T-cell (primary cell): ENCODE data around the gene SLC26A11. TPM values are rescaled to one million over a fixed set of nuclear protein-coding genes. Genes with fewer than 3 reads are reported as not detected.
A peak's percentile ranks its signal among the peaks of the same experiment; 100 is the strongest.

ENCODE experiments used
- ATAC-seq, 4 experiments: fragments of 200-7000 bp in 3 of 4; fragments of 150-1000 bp in 1 of 4; cut with Tn5 transposase; replicated peaks in 1 of 4; 1 replicate in 3 of 4; 2 replicates in 1 of 4; pipeline ENCODE4 v1.10.0; 2021; ENCODE audit warnings: moderate library complexity in 3 of 4, mild to moderate bottlenecking in 2 of 4, moderate number of reproducible peaks in 1 of 4
- CTCF ChIA-PET, 2 donors: fragments of 300-600 bp; sonication (Branson Sonifier 250); formaldehyde crosslinking; loops; one replicate each; lab custom pipeline; 2022; ENCODE audit warnings: antibody characterized with exemption in 2 of 2; lab: Charles Lee
- POLR2A ChIA-PET, 2 donors: fragments of 300-600 bp; sonication (Branson Sonifier 250); formaldehyde crosslinking; loops; one replicate each; lab custom pipeline; 2022; ENCODE audit warnings: antibody characterized with exemption in 2 of 2; lab: Charles Lee
- DNase-seq, 35 experiments: peaks; one replicate each; pipeline versions ENCODE4 v3.0.0 to v3.0.0-alpha.2; 2013 to 2023
- H3K27ac ChIP-seq: one replicate; pipeline ENCODE4 v1.5.1; 2013; ENCODE audit warnings: low read length
- H3K27me3 ChIP-seq, 2 experiments: replicated peaks in 1 of 2; 1 replicate in 1 of 2; 2 replicates in 1 of 2; pipeline versions ENCODE4 v1.6.1 to v1.7.0; 2013; ENCODE audit warnings: low read length in 1 of 2, mixed read lengths in 1 of 2; ENCODE audit not compliant: control insufficient read depth in 2 of 2, insufficient read depth in 2 of 2; ENCODE audit errors: extremely low read depth in 1 of 2
- H3K36me3 ChIP-seq, 2 donors: 1 replicate in 1 of 2; 2 replicates in 1 of 2; pipeline versions ENCODE4 v1.6.1 to v1.7.0; 2013; ENCODE audit warnings: low read length in 1 of 2; ENCODE audit not compliant: control insufficient read depth in 2 of 2, insufficient read depth in 1 of 2; ENCODE audit errors: extremely low read depth in 1 of 2
- H3K4me1 ChIP-seq, 2 experiments: 1 replicate in 1 of 2; 2 replicates in 1 of 2; pipeline versions ENCODE4 v1.6.1 to v1.7.0; 2013; ENCODE audit warnings: low read length in 2 of 2, mixed read lengths in 1 of 2; ENCODE audit not compliant: insufficient read depth in 2 of 2, control insufficient read depth in 1 of 2; ENCODE audit errors: extremely low read depth in 1 of 2
- H3K4me3 ChIP-seq, 2 donors: 1 replicate in 1 of 2; 2 replicates in 1 of 2; pipeline versions ENCODE4 v1.5.1 to v1.7.0; 2013; ENCODE audit warnings: mild to moderate bottlenecking in 2 of 2, low read length in 1 of 2, moderate library complexity in 1 of 2; ENCODE audit not compliant: control insufficient read depth in 1 of 2; ENCODE audit errors: extremely low read depth in 1 of 2
- H3K9me3 ChIP-seq: 2 replicates; pipeline ENCODE4 v1.7.0; 2013
- H3K27ac Mint-ChIP-seq, 2 donors: one replicate each; pipeline ENCODE4 v1.8.0; 2020 to 2021; ENCODE audit warnings: mild to moderate bottlenecking in 2 of 2, mixed read lengths in 2 of 2
- H3K27me3 Mint-ChIP-seq, 2 donors: one replicate each; pipeline ENCODE4 v1.8.0; 2021 to 2022; ENCODE audit warnings: mixed read lengths in 2 of 2
- H3K36me3 Mint-ChIP-seq: one replicate; pipeline ENCODE4 v1.8.0; 2021; ENCODE audit warnings: mixed read lengths
- H3K4me1 Mint-ChIP-seq, 3 donors: one replicate each; pipeline ENCODE4 v1.8.0; 2020 to 2022; ENCODE audit warnings: mixed read lengths in 3 of 3, mild to moderate bottlenecking in 1 of 3
- H3K4me3 Mint-ChIP-seq, 3 donors: one replicate each; pipeline ENCODE4 v1.8.0; 2020 to 2022; ENCODE audit warnings: mild to moderate bottlenecking in 3 of 3, mixed read lengths in 3 of 3, moderate library complexity in 3 of 3
- H3K9me3 Mint-ChIP-seq, 3 donors: one replicate each; pipeline ENCODE4 v1.8.0; 2020 to 2022; ENCODE audit warnings: mixed read lengths in 3 of 3
- WGBS: methylation state at CpG from one replicate; pipeline ENCODE4 v1.1.5; 2013; ENCODE audit warnings: missing lambda C conversion rate; ENCODE audit not compliant: insufficient coverage; 5-methylcytosine and 5-hydroxymethylcytosine counted together
- total RNA-seq, 35 experiments: library from RNA in 6 of 35; stranded (reverse) in 6 of 35; fragments of 120-200 nt in 1 of 35; gene quantifications; one replicate each; pipeline versions ENCODE4 v1.2.1 to v1.2.4 and lab custom pipeline; 2013 to 2026

Gene SLC26A11
- total RNA-seq, 5 donors from 2014 or later (not counting 1 experiment from before 2014, with no cell fraction given), result 45.9 to 123 (median 112) TPM

GRCh38 chr17:80219013-80219762 lies 1.0 kb upstream of the SLC26A11 start:
- H3K27ac ChIP-seq, result peak overlapping the region; percentile 79
- peaks cover 29 to 54% (median 50%) of the 10 kb centered on the region in 3 donors for H3K4me1 Mint-ChIP-seq
- peak overlapping the region; percentile 89 to 95 (median 92) for H3K4me3 Mint-ChIP-seq
- ATAC-seq (peak; percentile 87 to 90 (median 88)), DNase-seq (peak; percentile 87 to 96 (median 91))
- 10% methylated on average over 14 of the region's 15 CpGs for WGBS
- peaks cover 0 to 49% of the 10 kb centered on the region in 2 experiments for H3K4me1 ChIP-seq
- CTCF ChIA-PET, result interaction anchor here (0.6 to 0.7 kb wide), 2 partner anchors 9 to 16 kb away, joined by 4 read pairs; no protein-coding TSS in a partner anchor
- H3K27me3 Mint-ChIP-seq, result no peaks in the 10 kb centered on the region
- H3K9me3 ChIP-seq, result no peaks in the 10 kb centered on the region
- H3K36me3 ChIP-seq, result peaks cover 12 to 37% of the 10 kb centered on the region in 2 donors
- peak overlapping the region; percentile 94 to 96 for H3K27ac Mint-ChIP-seq
- peaks cover 0 to 3% of the 10 kb centered on the region in 2 experiments for H3K27me3 ChIP-seq
- POLR2A ChIA-PET, result interaction anchor here (0.6 to 1.1 kb wide), 3 partner anchors 11 to 174 kb away, joined by 3 read pairs; no protein-coding TSS in a partner anchor
- peak overlapping the region; percentile 77 to 87 for H3K4me3 ChIP-seq
- no peaks in the 10 kb centered on the region for H3K9me3 Mint-ChIP-seq
- H3K36me3 Mint-ChIP-seq, result peaks cover 24% of the 10 kb centered on the region

- Histone ChIP-seq H3K4me1 (peaks cover 0 to 49% of the 10 kb centered on the region in 2 experiments), H3K27me3 (peaks cover 0 to 3% of the 10 kb centered on the region in 2 experiments), H3K9me3 (no peaks in the 10 kb centered on the region), H3K27ac (peak overlapping the region; percentile 79), H3K4me3 (peak overlapping the region; percentile 77 to 87), H3K36me3 (peaks cover 8 to 32% of the 10 kb centered on the region in 2 donors)
- peak overlapping the region; percentile 94 to 96 for H3K27ac Mint-ChIP-seq
- peaks cover 29 to 55% (median 50%) of the 10 kb centered on the region in 3 donors for H3K4me1 Mint-ChIP-seq
- peak in 1 of 35 experiments; percentile 6 for DNase-seq
- ChIA-PET CTCF (no interaction called here), POLR2A (interaction anchor here (0.6 to 0.7 kb wide), 3 partner anchors 13 to 174 kb away, joined by 3 to 4 read pairs (median 3); no protein-coding TSS in a partner anchor)
- H3K27me3 Mint-ChIP-seq, result no peaks in the 10 kb centered on the region
- H3K36me3 Mint-ChIP-seq, result peaks cover 24% of the 10 kb centered on the region
- peak in 3 of 4 experiments; percentile 10 to 38 (median 22) for ATAC-seq
- peak overlapping the region; percentile 89 to 95 (median 92) for H3K4me3 Mint-ChIP-seq
- H3K9me3 Mint-ChIP-seq, result no peaks in the 10 kb centered on the region
- WGBS, result 8% methylated on average over 2 of the region's 5 CpGs
These were observed 519 bp upstream of the SLC26A11 start for GRCh38 chr17:80219763-80220053.

- Mint-ChIP-seq H3K36me3 (peaks cover 24% of the 10 kb centered on the region), H3K4me1 (peaks cover 29 to 55% (median 50%) of the 10 kb centered on the region in 3 donors), H3K27ac (peak overlapping the region; percentile 74 to 81), H3K9me3 (no peaks in the 10 kb centered on the region), H3K27me3 (no peaks in the 10 kb centered on the region), H3K4me3 (peak overlapping the region; percentile 70 to 95 (median 83))
- CTCF ChIA-PET, result no interaction called here
- no peaks in the 10 kb centered on the region for H3K9me3 ChIP-seq
- H3K4me3 ChIP-seq, result peak overlapping the region; percentile 19 to 87
- peaks cover 0 to 3% of the 10 kb centered on the region in 2 experiments for H3K27me3 ChIP-seq
- POLR2A ChIA-PET, result interaction anchor here in 1 of 2 donors (0.6 kb wide), 1 partner anchor 76 kb away, joined by 9 read pairs; no protein-coding TSS in a partner anchor
- ATAC-seq (peak in 3 of 4 experiments; percentile 2 to 9 (median 9)), DNase-seq (peak in 17 of 35 experiments; percentile 2 to 38 (median 20))
- no peak overlapping the region for H3K27ac ChIP-seq
- H3K4me1 ChIP-seq, result peaks cover 0 to 49% of the 10 kb centered on the region in 2 experiments
- H3K36me3 ChIP-seq, result peaks cover 5 to 24% of the 10 kb centered on the region in 2 donors
- WGBS, result 44% methylated on average over 23 of the region's 41 CpGs
These were observed 549 bp downstream of the SLC26A11 start for GRCh38 chr17:80220736-80221215.

- Histone ChIP-seq H3K27ac (no peak overlapping the region), H3K9me3 (no peaks in the 10 kb centered on the region), H3K27me3 (peaks cover 0 to 3% of the 10 kb centered on the region in 2 experiments), H3K4me1 (peaks cover 0 to 48% of the 10 kb centered on the region in 2 experiments), H3K36me3 (peaks cover under 1 to 17% of the 10 kb centered on the region in 2 donors), H3K4me3 (no peak overlapping the region)
- Mint-ChIP-seq H3K36me3 (peaks cover 19% of the 10 kb centered on the region), H3K9me3 (no peaks in the 10 kb centered on the region), H3K27ac (peak overlapping the region; percentile 39 to 81), H3K4me1 (peaks cover 29 to 51% (median 46%) of the 10 kb centered on the region in 3 donors), H3K4me3 (peak overlapping the region; percentile 70 to 95 (median 83)), H3K27me3 (no peaks in the 10 kb centered on the region)
- no peak for ATAC-seq
- CTCF ChIA-PET, result no interaction called here
- POLR2A ChIA-PET, result no interaction called here
- 96% methylated on average over 26 of the region's 29 CpGs for WGBS
- DNase-seq, result no peak
These were observed 1.3 kb downstream of the SLC26A11 start for GRCh38 chr17:80221351-80222105.

GRCh38 chr17:80222376-80223141 lies 2.3 kb downstream of the SLC26A11 start:
- DNase-seq, result no peak
- H3K27me3 ChIP-seq, result no peaks in the 10 kb centered on the region
- Mint-ChIP-seq H3K36me3 (peaks cover 16% of the 10 kb centered on the region), H3K4me3 (peak overlapping the region; percentile 44 to 51 (median 47)), H3K27ac (peak overlapping the region in 1 of 2 donors; percentile 58), H3K9me3 (no peaks in the 10 kb centered on the region), H3K27me3 (no peaks in the 10 kb centered on the region), H3K4me1 (peaks cover 24 to 42% (median 38%) of the 10 kb centered on the region in 3 donors)
- peaks cover 0 to 11% of the 10 kb centered on the region in 2 donors for H3K36me3 ChIP-seq
- WGBS, result 97% methylated on average over 16 of the region's 18 CpGs
- CTCF ChIA-PET, result no interaction called here
- H3K4me1 ChIP-seq, result peaks cover 0 to 38% of the 10 kb centered on the region in 2 experiments
- H3K9me3 ChIP-seq, result no peaks in the 10 kb centered on the region
- no peak for ATAC-seq
- H3K27ac ChIP-seq, result no peak overlapping the region
- no peak overlapping the region for H3K4me3 ChIP-seq
- POLR2A ChIA-PET, result no interaction called here
